Liver (tissue), 9 donors: Measurements from ENCODE around the gene NKD2. TPM values are rescaled to one million over a fixed set of nuclear protein-coding genes. Genes with fewer than 3 reads are reported as not detected.

ENCODE experiments used
- DNase-seq: peaks from one replicate; pipeline ENCODE4 v3.0.0-alpha.2; 2017; ENCODE audit warnings: low spot score
- H3K27ac ChIP-seq, 2 donors: one replicate each; pipeline ENCODE4 v1.7.0; 2013; ENCODE audit warnings: inconsistent platforms in 2 of 2, low read length in 2 of 2, control low read depth in 1 of 2, low read depth in 1 of 2, mild to moderate bottlenecking in 1 of 2
- H3K27me3 ChIP-seq, 4 donors: one replicate each; pipeline versions ENCODE4 v1.6.1 to v1.7.0; 2013; ENCODE audit warnings: low read length in 3 of 4, inconsistent platforms in 1 of 4, mild to moderate bottlenecking in 1 of 4, moderate library complexity in 1 of 4; ENCODE audit not compliant: control insufficient read depth in 4 of 4, insufficient read depth in 4 of 4
- H3K36me3 ChIP-seq, 4 donors: one replicate each; pipeline versions ENCODE4 v1.6.1 to v1.7.0; 2013; ENCODE audit warnings: low read length in 3 of 4, mild to moderate bottlenecking in 3 of 4, low read depth in 1 of 4, moderate library complexity in 1 of 4; ENCODE audit not compliant: control insufficient read depth in 4 of 4, insufficient read depth in 3 of 4
- H3K4me1 ChIP-seq, 4 donors: one replicate each; pipeline versions ENCODE4 v1.6.1 to v1.7.0; 2013; ENCODE audit warnings: low read length in 3 of 4, mild to moderate bottlenecking in 3 of 4, moderate library complexity in 1 of 4; ENCODE audit not compliant: control insufficient read depth in 4 of 4, insufficient read depth in 4 of 4
- H3K4me3 ChIP-seq, 3 donors: one replicate each; pipeline versions ENCODE4 v1.6.1 to v1.7.0; 2013; ENCODE audit warnings: low read length in 3 of 3, control low read depth in 1 of 3, low read depth in 1 of 3, mild to moderate bottlenecking in 1 of 3
- H3K9ac ChIP-seq, 2 donors: one replicate each; pipeline ENCODE4 v1.7.0; 2013; ENCODE audit warnings: low read length in 2 of 2, mild to moderate bottlenecking in 2 of 2, moderate library complexity in 2 of 2, control low read depth in 1 of 2, low read depth in 1 of 2
- H3K9me3 ChIP-seq, 4 donors: one replicate each; pipeline versions ENCODE4 v1.6.1 to v1.7.0; 2013; ENCODE audit warnings: low read length in 3 of 4; ENCODE audit not compliant: control insufficient read depth in 4 of 4
- EGR1 ChIP-seq, 2 donors: IDR thresholded peaks; 2 replicates each; pipeline ENCODE4 v1.6.1; 2016 to 2018; ENCODE audit warnings: antibody characterized with exemption in 2 of 2, low read depth in 2 of 2
- FOXA1 ChIP-seq: IDR thresholded peaks from 2 replicates; pipeline ENCODE4 v1.6.1; 2016; ENCODE audit warnings: antibody characterized with exemption
- GABPA ChIP-seq, 2 donors: IDR thresholded peaks in 1 of 2; conservative IDR thresholded peaks in 1 of 2; 2 replicates each; pipeline ENCODE4 v1.6.1; 2016; ENCODE audit warnings: antibody characterized with exemption in 2 of 2, mild to moderate bottlenecking in 1 of 2, moderate library complexity in 1 of 2
- HNF4A ChIP-seq, 2 donors: conservative IDR thresholded peaks; 2 replicates each; pipeline ENCODE4 v1.6.1; 2016; ENCODE audit warnings: antibody characterized with exemption in 2 of 2, mild to moderate bottlenecking in 2 of 2
- HNF4G ChIP-seq: IDR thresholded peaks from 2 replicates; pipeline ENCODE4 v1.6.1; 2016; ENCODE audit warnings: antibody characterized with exemption
- JUND ChIP-seq, 2 donors: IDR thresholded peaks; 2 replicates each; pipeline ENCODE4 v1.6.1; 2016; ENCODE audit warnings: antibody characterized with exemption in 2 of 2
- NR2F2 ChIP-seq: IDR thresholded peaks from 2 replicates; pipeline ENCODE4 v1.6.1; 2016; ENCODE audit warnings: antibody characterized with exemption
- RXRA ChIP-seq, 2 donors: IDR thresholded peaks; 2 replicates each; pipeline ENCODE4 v1.6.1; 2017 to 2018; ENCODE audit warnings: antibody characterized with exemption in 2 of 2, mild to moderate bottlenecking in 1 of 2
- SP1 ChIP-seq: IDR thresholded peaks from 2 replicates; pipeline ENCODE4 v1.6.1; 2018; ENCODE audit warnings: antibody characterized with exemption, mild to moderate bottlenecking
- YY1 ChIP-seq: IDR thresholded peaks from 2 replicates; pipeline ENCODE4 v1.6.1; 2016; ENCODE audit warnings: antibody characterized with exemption, mild to moderate bottlenecking
- WGBS: extraction: QIAGEN DNeasy Blood & Tissue Kit; methylation state at CpG from one replicate; pipeline ENCODE4 v1.1.7; 2013; 5-methylcytosine and 5-hydroxymethylcytosine counted together
- polyA plus RNA-seq, 2 donors: library from polyadenylated mRNA; stranded (reverse) in 1 of 2; unstranded in 1 of 2; fragments of 200-250 nt in 1 of 2; fragments of >200 nt in 1 of 2; fragmentation: Nextera tagmentation in 1 of 2; extraction: Ambion mirVana in 1 of 2; gene quantifications; one replicate each; pipeline versions ENCODE4 v1.2.1 to v1.2.3, GENCODE V29; 2013 to 2015
- total RNA-seq, 2 donors: library from RNA; depleted of rRNA; stranded (reverse); fragments of >200 nt; gene quantifications; one replicate each; pipeline ENCODE4 v1.2.3, GENCODE V29; 2014
- TF ChIP-seq, protein P1 (sequence below): fragments of 150-350 bp; IDR thresholded peaks from 2 replicates; pipeline ENCODE4 v1.5.1; 2017; ENCODE audit warnings: improper control_type of control experiment, low read depth, low read length; ENCODE audit not compliant: missing input control
- TF ChIP-seq, protein P2 (sequence below): IDR thresholded peaks from 2 replicates; pipeline ENCODE4 v1.6.1; 2016; ENCODE audit warnings: antibody characterized with exemption
- TF ChIP-seq, protein P3 (sequence below): IDR thresholded peaks from 2 replicates; pipeline ENCODE4 v1.6.1; 2016; ENCODE audit warnings: antibody characterized with exemption
- TF ChIP-seq, protein P4 (sequence below): IDR thresholded peaks from 2 replicates; pipeline ENCODE4 v1.6.1; 2016; ENCODE audit warnings: antibody characterized with exemption, mild to moderate bottlenecking
- donor health status: healthy.
- donor health status: healthy.
- donor health status: healthy.
- donor health status: healthy.
- donor health status: healthy.

NKD2 gene
- total and polyA plus RNA-seq, 4 donors, result 0.09 to 1.3 (median 0.42) TPM

DNA sequence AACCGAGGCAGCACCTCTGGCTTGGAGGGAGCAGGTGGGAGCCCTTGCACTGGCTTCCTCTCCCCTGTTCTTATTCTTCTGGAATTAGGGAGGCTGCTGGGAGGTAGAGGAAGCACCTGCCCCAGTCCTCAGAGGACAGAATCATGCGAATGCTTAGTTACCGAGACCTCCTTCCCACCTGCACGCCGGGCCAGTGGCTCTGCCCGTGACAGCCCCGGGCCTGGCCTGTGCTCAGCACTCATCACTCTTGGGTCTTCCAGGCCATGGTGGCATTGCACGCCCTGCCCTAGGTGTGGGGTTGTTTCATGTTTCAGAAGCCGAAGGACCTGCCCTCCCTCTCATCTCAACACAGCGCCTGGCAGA, 45.3 kb upstream of the NKD2 start (continued):
- TF ChIP-seq, protein P1, sequence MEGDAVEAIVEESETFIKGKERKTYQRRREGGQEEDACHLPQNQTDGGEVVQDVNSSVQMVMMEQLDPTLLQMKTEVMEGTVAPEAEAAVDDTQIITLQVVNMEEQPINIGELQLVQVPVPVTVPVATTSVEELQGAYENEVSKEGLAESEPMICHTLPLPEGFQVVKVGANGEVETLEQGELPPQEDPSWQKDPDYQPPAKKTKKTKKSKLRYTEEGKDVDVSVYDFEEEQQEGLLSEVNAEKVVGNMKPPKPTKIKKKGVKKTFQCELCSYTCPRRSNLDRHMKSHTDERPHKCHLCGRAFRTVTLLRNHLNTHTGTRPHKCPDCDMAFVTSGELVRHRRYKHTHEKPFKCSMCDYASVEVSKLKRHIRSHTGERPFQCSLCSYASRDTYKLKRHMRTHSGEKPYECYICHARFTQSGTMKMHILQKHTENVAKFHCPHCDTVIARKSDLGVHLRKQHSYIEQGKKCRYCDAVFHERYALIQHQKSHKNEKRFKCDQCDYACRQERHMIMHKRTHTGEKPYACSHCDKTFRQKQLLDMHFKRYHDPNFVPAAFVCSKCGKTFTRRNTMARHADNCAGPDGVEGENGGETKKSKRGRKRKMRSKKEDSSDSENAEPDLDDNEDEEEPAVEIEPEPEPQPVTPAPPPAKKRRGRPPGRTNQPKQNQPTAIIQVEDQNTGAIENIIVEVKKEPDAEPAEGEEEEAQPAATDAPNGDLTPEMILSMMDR, result no peak
- TF ChIP-seq SP1, result no peak
- no peak for TF ChIP-seq GABPA (IDR thresholded peaks at IDR 0.05 in 1 of 2, conservative IDR thresholded peaks at IDR 0.05 in 1 of 2)
- no peak for TF ChIP-seq HNF4G
- TF ChIP-seq FOXA1, result no peak
- TF ChIP-seq NR2F2, result no peak
- TF ChIP-seq, protein P2, sequence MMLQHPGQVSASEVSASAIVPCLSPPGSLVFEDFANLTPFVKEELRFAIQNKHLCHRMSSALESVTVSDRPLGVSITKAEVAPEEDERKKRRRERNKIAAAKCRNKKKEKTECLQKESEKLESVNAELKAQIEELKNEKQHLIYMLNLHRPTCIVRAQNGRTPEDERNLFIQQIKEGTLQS, result no peak

DNA sequence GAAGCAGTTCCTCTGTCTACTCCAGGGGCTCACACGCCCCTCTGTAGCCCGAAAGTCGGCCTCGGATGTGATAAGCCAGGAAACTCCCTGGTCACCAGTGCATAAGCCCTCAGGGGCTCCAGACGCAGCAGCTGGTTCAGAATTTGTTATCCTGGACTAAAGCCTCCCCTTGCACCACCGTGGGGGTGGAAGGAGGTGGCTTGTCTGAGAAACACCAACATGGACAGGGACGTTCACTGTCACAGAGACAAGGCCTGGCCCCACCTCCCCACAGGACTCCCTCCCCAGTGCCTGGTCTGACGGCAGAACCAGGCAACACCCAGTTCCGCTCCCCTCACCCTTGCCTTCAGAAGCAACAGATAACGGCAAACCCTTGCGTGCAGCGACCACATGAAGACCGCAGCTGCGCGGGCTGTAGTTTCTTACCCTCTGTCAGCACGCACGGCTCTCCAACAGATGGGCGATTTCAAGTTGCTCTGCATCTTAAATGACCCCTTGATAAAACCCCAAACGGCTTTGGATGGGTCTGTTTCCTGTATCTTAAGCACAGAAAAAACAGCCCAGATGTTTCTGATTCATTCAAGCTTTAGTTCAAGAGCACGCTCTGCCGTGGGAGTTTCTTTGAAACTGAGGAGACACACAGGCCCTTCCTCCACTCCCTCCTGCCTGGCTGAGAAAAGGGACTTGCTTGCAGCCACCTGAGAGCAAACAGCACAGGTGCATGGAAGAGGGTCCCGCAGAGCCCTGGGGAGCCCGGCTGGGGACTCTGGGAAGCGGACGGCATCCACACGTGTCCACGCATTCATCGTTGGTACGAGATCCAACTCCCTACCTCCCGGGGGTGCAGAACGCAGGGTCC, 44.7 kb upstream of the NKD2 start:
- no peaks in the 10 kb centered on the region for H3K27me3 ChIP-seq
- peak; percentile 38 for DNase-seq
- H3K27ac ChIP-seq, result peak overlapping the region in 1 of 2 donors; percentile 23
- no peak for TF ChIP-seq HNF4G
- no peak for TF ChIP-seq YY1
- TF ChIP-seq JUND (IDR thresholded peaks at IDR 0.05), result no peak
- peak; percentile 52 for TF ChIP-seq NR2F2
- no peak for TF ChIP-seq SP1
- TF ChIP-seq RXRA (IDR thresholded peaks at IDR 0.05), result peak in 1 of 2 donors; percentile 4
- H3K9ac ChIP-seq, result no peak overlapping the region
- H3K36me3 ChIP-seq, result no peaks in the 10 kb centered on the region
- H3K4me3 ChIP-seq, result no peak overlapping the region
- no peaks in the 10 kb centered on the region for H3K9me3 ChIP-seq
- 74% methylated on average over 31 of the region's 31 CpGs for WGBS
- H3K4me1 ChIP-seq, result peaks cover 0 to 4% (median 1%) of the 10 kb centered on the region in 4 donors

DNA sequence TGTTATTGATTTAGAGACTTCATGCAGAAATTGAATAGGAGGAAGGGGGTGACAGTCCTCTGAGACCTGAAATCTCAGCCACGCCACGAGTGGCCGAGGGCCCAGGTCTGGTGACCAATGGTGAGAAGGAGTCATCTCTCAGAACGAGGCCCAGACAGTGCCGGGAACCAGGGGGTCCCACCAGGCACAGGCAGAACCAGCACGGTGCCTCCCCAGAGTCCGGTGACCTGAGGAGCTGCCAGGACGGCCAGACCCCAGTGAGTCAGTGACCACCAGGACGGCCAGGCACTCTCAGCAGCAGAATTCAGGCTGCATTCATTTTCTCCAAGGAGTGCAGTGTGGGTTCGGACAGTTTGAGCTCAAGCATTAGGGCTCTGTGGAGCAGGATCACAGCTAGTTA, 43.8 kb upstream of the NKD2 start:
- Histone ChIP-seq H3K9me3 (no peaks in the 10 kb centered on the region), H3K9ac (peak overlapping the region in 1 of 2 donors; percentile 72), H3K27ac (no peak overlapping the region), H3K4me3 (no peak overlapping the region), H3K36me3 (no peaks in the 10 kb centered on the region), H3K27me3 (no peaks in the 10 kb centered on the region), H3K4me1 (peaks cover 0 to 2% (median under 1%) of the 10 kb centered on the region in 4 donors)
- TF ChIP-seq YY1 (no peak), EGR1 (IDR thresholded peaks at IDR 0.05; ENCODE audit: low read depth in 2 of 2) (no peak), SP1 (no peak), GABPA (IDR thresholded peaks at IDR 0.05 in 1 of 2, conservative IDR thresholded peaks at IDR 0.05 in 1 of 2) (no peak), HNF4A (conservative IDR thresholded peaks at IDR 0.05) (no peak), FOXA1 (no peak)
- TF ChIP-seq, protein P1, result no peak
- TF ChIP-seq, protein P3, sequence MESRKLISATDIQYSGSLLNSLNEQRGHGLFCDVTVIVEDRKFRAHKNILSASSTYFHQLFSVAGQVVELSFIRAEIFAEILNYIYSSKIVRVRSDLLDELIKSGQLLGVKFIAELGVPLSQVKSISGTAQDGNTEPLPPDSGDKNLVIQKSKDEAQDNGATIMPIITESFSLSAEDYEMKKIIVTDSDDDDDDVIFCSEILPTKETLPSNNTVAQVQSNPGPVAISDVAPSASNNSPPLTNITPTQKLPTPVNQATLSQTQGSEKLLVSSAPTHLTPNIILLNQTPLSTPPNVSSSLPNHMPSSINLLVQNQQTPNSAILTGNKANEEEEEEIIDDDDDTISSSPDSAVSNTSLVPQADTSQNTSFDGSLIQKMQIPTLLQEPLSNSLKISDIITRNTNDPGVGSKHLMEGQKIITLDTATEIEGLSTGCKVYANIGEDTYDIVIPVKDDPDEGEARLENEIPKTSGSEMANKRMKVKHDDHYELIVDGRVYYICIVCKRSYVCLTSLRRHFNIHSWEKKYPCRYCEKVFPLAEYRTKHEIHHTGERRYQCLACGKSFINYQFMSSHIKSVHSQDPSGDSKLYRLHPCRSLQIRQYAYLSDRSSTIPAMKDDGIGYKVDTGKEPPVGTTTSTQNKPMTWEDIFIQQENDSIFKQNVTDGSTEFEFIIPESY, result no peak
- TF ChIP-seq, protein P4, sequence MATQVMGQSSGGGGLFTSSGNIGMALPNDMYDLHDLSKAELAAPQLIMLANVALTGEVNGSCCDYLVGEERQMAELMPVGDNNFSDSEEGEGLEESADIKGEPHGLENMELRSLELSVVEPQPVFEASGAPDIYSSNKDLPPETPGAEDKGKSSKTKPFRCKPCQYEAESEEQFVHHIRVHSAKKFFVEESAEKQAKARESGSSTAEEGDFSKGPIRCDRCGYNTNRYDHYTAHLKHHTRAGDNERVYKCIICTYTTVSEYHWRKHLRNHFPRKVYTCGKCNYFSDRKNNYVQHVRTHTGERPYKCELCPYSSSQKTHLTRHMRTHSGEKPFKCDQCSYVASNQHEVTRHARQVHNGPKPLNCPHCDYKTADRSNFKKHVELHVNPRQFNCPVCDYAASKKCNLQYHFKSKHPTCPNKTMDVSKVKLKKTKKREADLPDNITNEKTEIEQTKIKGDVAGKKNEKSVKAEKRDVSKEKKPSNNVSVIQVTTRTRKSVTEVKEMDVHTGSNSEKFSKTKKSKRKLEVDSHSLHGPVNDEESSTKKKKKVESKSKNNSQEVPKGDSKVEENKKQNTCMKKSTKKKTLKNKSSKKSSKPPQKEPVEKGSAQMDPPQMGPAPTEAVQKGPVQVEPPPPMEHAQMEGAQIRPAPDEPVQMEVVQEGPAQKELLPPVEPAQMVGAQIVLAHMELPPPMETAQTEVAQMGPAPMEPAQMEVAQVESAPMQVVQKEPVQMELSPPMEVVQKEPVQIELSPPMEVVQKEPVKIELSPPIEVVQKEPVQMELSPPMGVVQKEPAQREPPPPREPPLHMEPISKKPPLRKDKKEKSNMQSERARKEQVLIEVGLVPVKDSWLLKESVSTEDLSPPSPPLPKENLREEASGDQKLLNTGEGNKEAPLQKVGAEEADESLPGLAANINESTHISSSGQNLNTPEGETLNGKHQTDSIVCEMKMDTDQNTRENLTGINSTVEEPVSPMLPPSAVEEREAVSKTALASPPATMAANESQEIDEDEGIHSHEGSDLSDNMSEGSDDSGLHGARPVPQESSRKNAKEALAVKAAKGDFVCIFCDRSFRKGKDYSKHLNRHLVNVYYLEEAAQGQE, result no peak
- DNase-seq, result no peak
- WGBS, result 80% methylated on average over 10 of the region's 10 CpGs
